ENCODE data around the gene C11orf16. TPM values are rescaled to one million over a fixed set of nuclear protein-coding genes. Genes with fewer than 3 reads are reported as not detected.
A peak's percentile ranks its signal among the peaks of the same experiment; 100 is the strongest.

Gene C11orf16
- total and polyA plus RNA-seq, 2 of the 8 experiments (the other 6 are each of a cell fraction or from before 2014, with no cell fraction given) = 0.08 TPM; not detected in 1

DNA sequence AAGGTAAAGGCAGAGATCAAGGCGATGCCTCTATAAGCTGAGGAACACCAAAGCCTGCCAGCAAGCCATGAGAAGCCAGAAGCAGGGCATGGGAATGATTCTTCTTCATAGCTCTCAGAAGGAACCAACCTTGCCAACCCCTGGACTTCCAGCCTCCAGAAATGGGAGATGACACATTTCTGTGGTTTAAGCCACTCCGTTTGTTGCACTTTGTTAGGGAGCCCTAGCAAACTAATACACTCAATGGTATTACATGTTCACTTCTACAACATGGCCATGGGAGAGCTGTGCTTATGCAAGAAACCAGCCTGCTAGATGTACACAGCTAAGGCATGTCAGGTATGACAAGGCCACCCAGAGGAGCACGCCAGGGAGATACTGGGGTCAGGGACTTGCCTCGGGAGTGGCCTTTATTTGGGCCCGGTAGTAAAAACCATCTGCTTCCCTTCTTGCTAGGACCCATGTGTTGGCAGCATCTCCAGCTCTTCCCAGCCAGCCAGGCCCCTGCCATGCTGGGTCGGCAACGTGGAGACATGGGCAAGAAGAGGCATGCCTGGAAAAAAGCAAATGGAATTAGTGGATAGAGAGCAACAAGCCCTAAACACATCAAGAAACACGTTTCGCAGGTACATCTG, 3.6 kb downstream of the C11orf16 start:
- Histone ChIP-seq H2BK120ac (replicated peaks; ENCODE audit: low read depth, low read length) (no peak overlapping the region), H4K5ac (ENCODE audit: insufficient read length, low read depth, low read length) (no peak overlapping the region), H2BK20ac (ENCODE audit: low read length) (no peak overlapping the region), H3K79me2 (ENCODE audit: control insufficient read depth in 1 of 2, insufficient read depth in 2 of 2, low read length in 2 of 2) (no peaks in the 10 kb centered on the region), H4K91ac (replicated peaks; ENCODE audit: insufficient read length, low read length) (no peak overlapping the region), H3K4ac (replicated peaks; ENCODE audit: insufficient read length, low read depth, low read length) (no peak overlapping the region), H2BK5ac (ENCODE audit: low read depth, low read length) (peak overlapping the region; percentile 24; the same call in 1 of the 2 replicates), H3K23me2 (ENCODE audit: low read depth, low read length) (no peaks in the 10 kb centered on the region), H3K14ac (ENCODE audit: insufficient read length) (no peak overlapping the region), H3K4me1 (replicated peaks in 1 of 4; ENCODE audit: control insufficient read depth in 3 of 4, insufficient read depth in 4 of 4, low read length in 3 of 4) (peaks cover 0 to 8% (median 1%) of the 10 kb centered on the region in 4 experiments; a peak in 2 of 7 replicates), H4K20me1 (replicated peaks in 1 of 2; ENCODE audit: control insufficient read depth in 1 of 2, insufficient read depth in 2 of 2, low read length in 2 of 2) (no peaks in the 10 kb centered on the region), H3K9me3 (ENCODE audit: insufficient read depth in 2 of 2, low read depth in 1 of 2, low read length in 1 of 2) (no peaks in the 10 kb centered on the region), H2AFZ (ENCODE audit: low read length) (no peak overlapping the region), H3K9ac (replicated peaks in 1 of 4; ENCODE audit: extremely low read depth in 1 of 4, low read depth in 3 of 4, low read length in 3 of 4) (no peak overlapping the region), H2BK12ac (ENCODE audit: low read depth, low read length) (0 out of 2 replicates have a peak overlapping the region, but pooled peaks have one; percentile 39), H3K79me1 (ENCODE audit: low read depth, low read length) (no peaks in the 10 kb centered on the region), H4K8ac (ENCODE audit: extremely low read depth, insufficient read depth, low read length) (no peak overlapping the region), H3K27ac (ENCODE audit: low read depth, low read length) (no peak overlapping the region), H3K23ac (ENCODE audit: insufficient read length) (no peak overlapping the region), H3K27me3 (replicated peaks in 1 of 4; ENCODE audit: control insufficient read depth in 3 of 4, extremely low read depth in 1 of 4, insufficient read depth in 3 of 4, low read length in 3 of 4) (no peaks in the 10 kb centered on the region), H3K56ac (replicated peaks; ENCODE audit: insufficient read length, low read depth, low read length) (no peak overlapping the region), H2BK15ac (ENCODE audit: low read length) (no peak overlapping the region), H3K36me3 (ENCODE audit: control insufficient read depth in 2 of 4, insufficient read depth in 4 of 4, low read length in 3 of 4) (no peaks in the 10 kb centered on the region; a peak in 3 of 8 replicates), H3K4me2 (ENCODE audit: insufficient read depth in 1 of 2, low read depth in 2 of 2, low read length in 2 of 2) (no peak overlapping the region), H3K4me3 (ENCODE audit: extremely low read depth in 1 of 4, insufficient read depth in 2 of 4, low read depth in 3 of 4, low read length in 4 of 4) (no peak overlapping the region), H3K18ac (ENCODE audit: extremely low read depth, low read length) (no peak overlapping the region), H2AK5ac (ENCODE audit: low read depth, low read length) (no peak overlapping the region)
- DNase-seq (ENCODE audit: low read depth in 1 of 2, low spot score in 2 of 2) (no peak), FAIRE-seq (no peak)
- no peak for TF ChIP-seq SIX5 (IDR thresholded peaks at IDR 0.05; ENCODE audit: low read depth, low read length)
- no peak for TF ChIP-seq HDAC2 (IDR thresholded peaks at IDR 0.05; ENCODE audit: borderline replicate concordance in 1 of 2, low read depth in 2 of 2, low read length in 2 of 2)
- TF ChIP-seq RNF2 (IDR thresholded peaks at IDR 0.05; ENCODE audit: borderline replicate concordance, low read depth, low read length, missing control alignments, poor library complexity, severe bottlenecking) = no peak
- no peak for TF ChIP-seq KDM4A (IDR thresholded peaks at IDR 0.05; ENCODE audit: low read depth, low read length, severe bottlenecking)
- TF ChIP-seq KDM1A (IDR thresholded peaks at IDR 0.05; ENCODE audit: borderline replicate concordance, low read length) = no peak
- no peak for TF ChIP-seq RAD21 (IDR thresholded peaks at IDR 0.05 in 1 of 2, conservative IDR thresholded peaks at IDR 0.05 in 1 of 2; ENCODE audit: low read depth in 2 of 2, low read length in 2 of 2)
- TF ChIP-seq RFX5 (IDR thresholded peaks at IDR 0.05; ENCODE audit: borderline replicate concordance, low read depth, low read length) = no peak
- TF ChIP-seq TAF7 (optimal IDR thresholded peaks at IDR 0.05; ENCODE audit: borderline replicate concordance, low read depth, low read length) = no peak
- no peak for TF ChIP-seq E2F6 (IDR thresholded peaks at IDR 0.05)
- TF ChIP-seq EGR1 (IDR thresholded peaks at IDR 0.05; ENCODE audit: borderline replicate concordance, low read depth, low read length) = no peak
- ChIA-PET POLR2A (ENCODE audit: partially characterized antibody) (interaction anchor here (2.5 kb wide), 1 partner anchor 12 kb away, joined by 5 read pairs; no protein-coding TSS in a partner anchor), CTCF (ENCODE audit: partially characterized antibody) (interaction anchor here (0.6 to 1.3 kb wide), 5 partner anchors 14 to 344 kb away, joined by 3 to 5 read pairs (median 3); partner anchors contain the start of gene ASCL3)
- 90% methylated on average over 9 of the region's 9 CpGs; no CpG with 5 or more reads in 1 of the 2 experiments for WGBS, 2 experiments (ENCODE audit: extremely low coverage in 1 of 2, insufficient coverage in 1 of 2, insufficient read length in 1 of 2, insufficient replicate concordance in 2 of 2, low coverage in 1 of 2, low lambda C conversion rate in 2 of 2, missing lambda C conversion rate in 1 of 2)
